ENCODE results near the gene INTS1.

- no peak for TF ChIP-seq CTCF (IDR thresholded peaks at IDR 0.05; ENCODE audit: low read length)
- no peak for TF ChIP-seq EZH2 (IDR thresholded peaks at IDR 0.05; ENCODE audit: borderline replicate concordance, low read length)
Measured at GRCh38 chr7:1486571-1486970, 17.6 kb downstream of the INTS1 start.

Measured in OCI-LY1 (cell line).